GM21619 (cell line): ENCODE measurements around the gene FUT1.
A peak's percentile ranks its signal among the peaks of the same experiment; 100 is the strongest.

Experiments used
- ATAC-seq: cut with Tn5 transposase; IDR thresholded peaks from one replicate; pipeline ENCODE4 v1.9.1; 2021; ENCODE audit not compliant: unreplicated experiment

The FUT1 gene

GRCh38 chr19:48741129-48741999 lies 11.1 kb downstream of the FUT1 start:
- ATAC-seq: no peak

DNA sequence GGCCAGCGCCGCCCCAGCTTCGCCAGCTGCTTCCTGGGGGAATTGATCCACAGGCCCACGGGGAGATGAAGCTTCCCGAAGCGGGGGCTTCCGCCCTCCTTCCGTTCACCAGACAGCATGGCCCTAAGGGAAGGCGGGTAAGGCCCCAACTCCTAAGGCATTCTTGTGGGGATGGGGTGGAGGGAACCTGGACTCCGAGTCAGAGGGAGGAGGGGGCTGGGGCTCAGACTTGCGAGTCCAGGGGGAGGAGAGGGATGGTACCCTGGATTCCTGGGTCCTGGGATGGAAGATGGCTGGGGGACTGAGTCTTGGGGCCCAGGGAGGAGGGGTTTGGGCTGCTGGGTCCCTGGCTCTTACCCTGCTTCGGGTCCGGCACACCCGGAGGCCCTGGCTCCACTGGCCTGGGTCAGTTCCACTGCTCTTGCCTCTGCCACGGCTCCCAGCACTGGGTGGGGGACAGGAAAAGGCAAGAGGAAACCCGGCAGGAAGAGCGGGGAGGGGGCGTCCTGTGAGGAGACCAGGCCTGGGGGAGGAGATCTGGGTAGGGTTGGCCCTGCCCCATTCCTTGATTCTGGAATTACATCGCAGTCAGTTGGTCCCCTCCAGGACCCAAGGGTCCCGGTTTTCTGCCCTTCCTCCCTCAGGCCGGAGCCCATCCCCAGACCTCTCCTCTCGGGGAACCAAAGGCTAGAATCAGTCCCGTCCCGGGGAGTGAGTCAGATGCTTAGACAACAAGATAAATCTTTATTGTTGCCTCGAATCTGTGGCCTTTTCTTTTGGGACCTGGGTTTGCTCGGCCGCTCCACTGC lies 12.1 kb downstream of the FUT1 start, which contains the start of gene RASIP1:
Gene RASIP1, minus strand, starts transcription at position 447 of the 809 bp plus-strand sequence. Its CDS starts 328 bp downstream, at position 119.
- ATAC-seq: no peak

DNA sequence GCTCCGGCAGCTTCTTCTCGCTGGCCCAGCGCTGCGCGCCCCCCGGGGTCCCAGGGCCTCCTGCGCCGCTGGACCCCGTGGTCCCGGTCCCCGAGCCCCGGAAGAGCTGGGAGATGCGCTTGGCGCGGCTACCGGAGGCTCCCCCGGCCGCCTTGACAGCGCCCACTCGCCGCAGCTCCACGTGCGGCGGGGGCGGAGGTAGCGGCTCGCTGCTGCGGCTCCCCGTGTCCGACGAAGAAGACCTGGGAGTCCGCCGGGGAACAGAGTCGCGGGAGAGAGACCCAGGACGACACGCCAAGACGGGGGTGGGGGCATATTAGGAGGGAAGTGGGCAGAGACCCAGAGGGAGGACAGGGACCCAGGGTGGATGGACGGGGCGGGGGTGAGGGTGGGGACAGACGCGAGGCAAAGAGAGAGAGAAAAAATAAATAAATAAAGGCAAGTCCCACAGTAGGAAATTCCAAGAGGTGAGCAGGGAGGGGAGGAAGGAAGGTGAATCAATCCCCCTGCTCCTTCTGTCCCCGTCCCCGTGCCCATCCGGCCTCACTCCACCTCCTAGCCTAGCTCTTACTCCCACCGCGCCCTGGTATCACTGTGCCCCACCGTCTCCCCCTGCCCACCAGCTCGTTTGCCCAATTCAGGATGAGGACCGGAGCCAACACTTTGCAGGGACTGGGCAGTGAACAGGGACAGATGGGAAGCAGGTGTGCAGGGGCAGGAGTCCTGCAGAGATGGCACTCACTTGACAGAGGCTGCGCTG lies 12.9 kb downstream of the FUT1 start:
- no peak for ATAC-seq

- ATAC-seq: peak; percentile 66
These were observed 13.7 kb downstream of the FUT1 start for GRCh38 chr19:48738557-48739403.

DNA sequence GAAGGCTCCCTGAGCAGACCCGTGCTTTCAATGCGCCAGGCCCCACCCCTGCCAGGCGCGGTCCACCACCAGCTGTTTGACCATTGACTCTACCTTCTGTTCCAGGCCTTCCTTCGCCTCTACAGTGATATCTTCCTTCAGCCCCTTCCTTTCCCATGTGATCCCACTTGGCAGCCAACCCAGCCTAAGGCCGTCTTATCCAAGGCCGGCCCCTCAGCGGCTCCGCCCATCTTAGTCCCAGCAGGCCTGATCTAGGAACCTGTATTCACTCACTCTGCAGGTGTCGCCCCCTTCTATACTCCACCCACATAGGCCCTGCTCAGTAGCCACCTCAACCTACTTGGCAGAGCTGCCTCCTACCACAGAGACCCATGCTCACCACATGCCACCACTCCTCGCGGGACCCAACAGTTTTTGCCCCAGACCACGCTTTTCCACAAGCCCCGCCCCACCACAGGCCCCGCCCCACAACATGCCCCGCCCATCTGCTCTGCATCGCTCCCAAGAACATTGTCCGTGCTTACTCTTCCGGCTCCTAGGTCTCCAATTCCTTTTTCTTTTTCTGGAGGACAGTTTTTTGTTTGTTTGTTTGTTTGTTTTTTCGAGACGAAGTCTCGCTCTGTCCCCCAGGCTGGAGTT lies 15.0 kb downstream of the FUT1 start:
- no peak for ATAC-seq

GRCh38 chr19:48735031-48735615 lies 17.3 kb downstream of the FUT1 start:
- no peak for ATAC-seq

DNA sequence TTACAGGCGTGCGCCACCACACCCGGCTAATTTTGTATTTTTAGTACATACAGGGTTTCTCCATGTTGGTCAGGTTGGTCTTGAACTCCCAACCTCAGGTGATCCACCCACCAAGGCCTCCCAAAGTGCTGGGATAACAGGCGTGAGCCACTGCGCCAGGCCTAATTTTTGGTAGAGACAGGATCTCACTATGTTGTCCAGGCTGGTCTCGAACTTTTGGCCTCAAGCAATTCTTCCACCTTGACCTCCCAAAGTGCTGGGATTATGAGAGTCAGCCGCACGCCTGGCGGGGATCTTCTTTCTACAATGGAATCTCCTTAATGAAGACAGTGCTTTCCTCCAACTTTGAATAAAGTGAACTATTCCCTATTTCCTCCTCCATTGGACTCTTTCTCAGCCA lies 17.8 kb downstream of the FUT1 start:
- no peak for ATAC-seq

DNA sequence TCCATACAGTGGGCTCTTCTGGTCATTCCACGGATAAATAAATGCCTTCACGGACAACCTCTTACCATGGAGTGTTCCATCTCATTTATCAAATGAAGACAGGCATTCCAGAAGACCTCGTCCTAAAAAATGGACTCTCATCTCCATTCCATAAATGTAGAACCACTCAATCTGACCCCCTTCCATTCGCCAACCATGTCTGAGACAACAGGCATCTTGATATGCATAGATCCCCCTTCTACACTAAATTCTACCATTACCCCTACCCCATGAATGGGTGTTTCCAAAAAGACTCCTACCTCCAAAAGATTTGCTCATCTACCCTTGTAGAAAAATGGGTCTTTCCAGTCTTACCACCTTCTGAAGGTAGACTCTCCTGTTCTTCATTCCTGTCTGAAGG lies 21.0 kb downstream of the FUT1 start:
- no peak for ATAC-seq

GRCh38 chr19:48728911-48729664 lies 23.4 kb downstream of the FUT1 start:
- no peak for ATAC-seq

- ATAC-seq: no peak
These were observed 25.9 kb downstream of the FUT1 start for GRCh38 chr19:48726556-48726955.

GRCh38 chr19:48724796-48725753 lies 27.4 kb downstream of the FUT1 start:
- no peak for ATAC-seq

DNA sequence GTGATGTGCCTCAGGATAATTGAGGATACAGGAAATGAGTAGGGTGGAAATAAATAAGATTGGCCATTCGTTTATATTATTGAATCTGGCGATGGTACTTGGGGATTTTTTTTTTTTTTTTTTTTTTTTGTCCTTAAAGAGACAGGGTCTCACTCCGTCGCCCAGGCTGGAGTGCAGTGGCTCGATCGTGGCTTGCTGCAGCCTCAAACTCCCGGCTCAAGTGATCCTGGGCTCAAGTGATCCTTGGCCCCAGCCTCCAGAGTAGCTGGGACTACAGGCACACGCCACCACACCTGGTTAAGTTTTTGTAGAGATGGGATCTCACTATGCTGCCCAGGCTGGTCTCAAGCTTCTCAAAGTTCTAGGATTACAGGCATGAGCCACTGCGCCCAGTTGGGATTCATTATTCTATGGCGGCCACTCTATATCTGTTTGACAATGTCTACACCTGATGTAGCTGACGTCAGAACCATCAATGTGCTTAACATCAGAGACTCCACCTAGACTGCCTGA lies 30.2 kb downstream of the FUT1 start:
- no peak for ATAC-seq

DNA sequence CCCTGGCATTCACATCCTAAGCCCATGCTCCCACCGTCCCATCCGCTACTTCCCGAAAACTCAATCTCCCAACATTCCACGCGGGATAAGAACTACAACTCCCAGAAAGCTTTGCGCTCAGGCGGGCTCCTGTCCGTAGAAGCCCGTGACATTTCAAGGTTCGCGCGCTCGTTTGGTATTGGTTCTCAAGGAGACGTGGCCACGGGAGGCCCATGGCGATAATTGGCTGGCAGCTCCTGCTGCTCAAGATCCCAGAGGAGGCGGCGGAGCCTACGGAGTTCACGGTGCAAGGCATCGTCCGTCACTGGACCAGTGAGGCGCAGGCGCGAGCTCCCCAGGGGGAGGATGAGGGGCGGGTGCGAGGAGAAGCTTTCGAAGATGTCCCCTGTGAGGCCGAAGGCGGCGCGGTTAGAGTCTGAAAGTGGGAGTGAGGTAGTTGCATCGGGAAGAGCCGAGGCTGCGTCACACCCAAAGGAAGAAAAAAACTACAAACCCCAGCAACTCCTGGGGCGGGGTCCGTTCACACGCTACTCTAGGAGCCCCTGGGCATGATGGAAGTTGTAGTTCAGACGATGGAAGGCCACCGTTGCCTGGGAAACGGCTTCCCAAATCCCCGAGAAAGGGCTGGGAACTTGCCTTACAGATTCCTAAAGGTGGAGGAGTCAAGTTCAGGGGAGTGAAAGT lies 31.7 kb downstream of the FUT1 start:
- peak; percentile 81 for ATAC-seq

- ATAC-seq: no peak
These were observed 32.2 kb downstream of the FUT1 start for GRCh38 chr19:48720251-48720612.

DNA sequence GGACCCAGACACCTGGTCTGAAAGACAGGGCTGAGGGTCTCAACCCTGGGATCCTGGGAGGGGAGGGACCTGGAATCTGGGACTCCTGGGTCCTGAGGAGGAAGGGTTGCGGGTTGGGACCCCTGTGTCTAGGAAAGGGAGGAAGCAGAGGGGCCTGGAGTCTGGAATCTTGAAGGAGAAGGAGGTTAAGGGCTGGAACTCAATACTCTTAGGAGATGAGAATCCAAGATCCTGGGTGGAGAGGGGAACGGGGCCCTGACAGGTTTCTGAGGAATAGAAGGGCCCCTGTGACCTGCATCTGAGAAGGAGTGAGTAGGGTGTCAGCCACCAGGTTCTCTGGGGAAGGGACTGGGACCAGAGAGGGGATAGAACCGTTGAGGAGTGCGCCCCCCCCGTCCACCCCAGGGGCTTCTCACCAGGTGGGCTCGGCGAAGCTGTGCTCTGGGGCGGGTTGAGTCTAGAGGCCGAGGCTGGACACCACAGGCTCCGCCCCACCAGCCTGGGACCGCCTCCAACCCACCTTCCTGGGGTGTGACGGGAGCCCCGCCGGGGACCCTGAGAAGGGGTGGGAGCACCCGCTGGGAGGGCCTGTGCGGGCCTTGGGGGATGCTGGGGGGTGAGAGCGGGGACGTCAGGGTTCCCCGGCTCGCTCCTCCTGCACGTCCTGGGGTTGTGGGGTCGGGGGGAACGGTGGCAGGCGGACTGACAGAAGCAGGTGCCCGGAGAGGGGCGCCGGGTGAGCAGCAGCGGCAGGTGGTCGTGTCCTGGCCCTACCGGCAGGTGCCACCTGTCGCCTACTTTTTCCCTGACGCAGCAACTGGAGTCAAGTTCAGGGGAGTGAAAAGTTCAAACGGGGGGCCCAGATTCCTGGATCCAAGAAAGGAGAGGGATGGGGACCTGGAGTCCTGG lies 32.9 kb downstream of the FUT1 start, which contains the start of gene MAMSTR:
Gene MAMSTR, minus strand, starts transcription at position 463 of the 909 bp plus-strand sequence. CDS start 694 bp downstream, outside the sequence.
- ATAC-seq: no peak
